ENCODE measurements around the gene GAST. TPM values are rescaled to one million over a fixed set of nuclear protein-coding genes. Genes with fewer than 3 reads are reported as not detected.
"Not testable (repeated sequence)": the region's sequence is repeated elsewhere in the genome, so short reads cannot be mapped to it uniquely, and the experiment has no call there.

GAST gene
- total and polyA plus RNA-seq, 5 experiments from 2014 or later: not detected

DNA sequence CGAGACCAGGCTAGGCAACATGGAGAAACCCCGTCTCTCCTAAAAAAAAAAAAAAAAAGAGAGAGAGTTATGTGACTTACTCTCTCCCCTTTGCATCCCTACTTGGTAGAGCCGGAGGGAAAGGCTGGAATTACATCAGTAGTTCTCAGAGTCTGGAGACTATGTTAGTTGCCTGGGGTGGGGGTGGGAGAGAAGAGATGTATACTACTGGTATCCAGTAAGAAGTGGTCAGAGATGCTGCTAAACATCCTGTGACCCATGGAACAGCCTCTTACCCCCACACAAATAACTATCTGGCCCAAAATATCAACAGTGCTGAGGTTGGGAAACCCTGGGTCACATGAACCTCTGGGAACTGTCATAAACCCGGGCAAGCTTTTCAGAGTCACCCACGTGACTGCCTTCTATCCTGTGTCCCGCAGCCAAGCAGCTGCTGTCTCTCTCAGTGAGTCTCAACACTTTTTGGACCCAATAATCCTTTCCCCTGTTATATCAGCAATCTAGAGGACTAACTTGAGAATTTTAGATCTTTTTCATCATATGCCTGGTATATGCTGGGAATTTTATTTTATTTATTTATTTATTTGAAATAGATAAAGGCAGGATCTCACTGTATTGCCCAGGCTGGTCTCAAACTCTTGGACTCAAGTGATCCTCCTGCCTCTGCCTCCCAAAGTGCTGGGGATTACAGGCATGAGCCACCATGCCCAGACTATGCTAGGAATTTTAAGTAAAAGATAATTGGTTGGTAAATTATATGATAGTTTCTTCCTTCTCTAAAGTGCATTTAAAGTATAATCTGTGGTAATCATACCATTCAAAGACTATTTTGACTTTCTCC, 14.8 kb upstream of the GAST start:
- Mint-ChIP-seq H3K4me3 (no peak overlapping the region), H3K9me3 (no peaks in the 10 kb centered on the region), H3K27me3 (peaks cover 0 to 1% (median 0%) of the 10 kb centered on the region in 5 donors), H3K36me3 (peaks cover 3 to 29% (median 10%) of the 10 kb centered on the region in 3 donors), H3K4me1 (peaks cover 15 to 21% (median 20%) of the 10 kb centered on the region in 4 donors), H3K27ac (peak overlapping the region in 2 of 10 donors; percentile 2 to 52)
- DNase-seq (no peak), ATAC-seq (no peak)
- POLR2A ChIA-PET: interaction anchor here (0.6 kb wide), 1 partner anchor 13 kb away, joined by 3 read pairs; no protein-coding TSS in a partner anchor

DNA sequence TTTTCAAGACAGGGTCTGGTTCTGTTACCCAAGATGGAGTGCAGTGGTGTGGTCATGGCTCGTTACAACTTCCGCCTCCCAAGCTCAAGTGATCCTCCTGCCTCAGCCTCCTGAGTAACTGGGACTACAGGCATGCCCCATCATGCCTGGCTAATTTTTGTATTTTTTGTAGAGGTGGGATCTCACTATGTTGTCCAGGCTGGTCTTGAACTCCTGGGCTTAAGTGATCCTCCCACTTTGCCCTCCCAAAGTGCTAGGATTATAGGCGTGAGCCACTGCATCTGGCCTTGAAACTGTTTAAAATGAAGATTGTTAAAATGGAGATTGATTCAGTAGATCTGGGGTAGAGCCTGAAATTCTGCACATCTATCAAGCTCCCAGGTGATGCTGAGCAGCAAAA, 11.3 kb upstream of the GAST start:
- not testable (repeated sequence) for DNase-seq, H3K36me3 Mint-ChIP-seq, ATAC-seq, H3K4me3 Mint-ChIP-seq, H3K27ac Mint-ChIP-seq, H3K27me3 Mint-ChIP-seq, H3K9me3 Mint-ChIP-seq
- POLR2A ChIA-PET: interaction anchor here (0.7 kb wide), 2 partner anchors 134 to 570 kb away, joined by 3 to 8 read pairs; no protein-coding TSS in a partner anchor
- peaks cover 6 to 13% (median 9%) of the 10 kb centered on the region in 4 donors for H3K4me1 Mint-ChIP-seq

DNA sequence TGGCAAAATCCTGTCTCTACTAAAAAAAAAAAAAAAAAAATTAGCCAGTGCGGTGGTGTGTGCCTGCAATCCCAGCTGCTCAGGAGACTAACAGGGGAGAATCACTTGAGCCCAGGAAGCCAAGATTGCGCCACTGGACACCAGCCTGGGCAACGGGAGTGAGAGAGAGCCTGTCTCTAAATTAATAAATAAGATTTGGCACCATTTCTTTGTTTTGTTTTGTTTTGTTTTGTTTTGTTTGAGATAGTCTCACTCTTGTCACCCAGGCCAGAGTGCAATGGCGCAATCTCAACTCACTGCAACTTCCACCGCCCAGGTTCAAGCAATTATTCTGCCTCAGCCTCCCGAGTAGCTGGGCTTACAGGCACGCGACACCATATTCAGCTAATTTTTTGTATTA, 9.4 kb upstream of the GAST start:
- no peak for ATAC-seq
- POLR2A ChIA-PET: interaction anchor here (0.7 to 1.3 kb wide), 2 partner anchors 12 to 14 kb away, joined by 4 to 6 read pairs; no protein-coding TSS in a partner anchor
- Mint-ChIP-seq H3K4me3 (no peak overlapping the region), H3K36me3 (no peaks in the 10 kb centered on the region), H3K27ac (no peak overlapping the region), H3K4me1 (peaks cover 0 to 2% (median 0%) of the 10 kb centered on the region in 4 donors), H3K27me3 (peaks cover 0 to 3% (median 0%) of the 10 kb centered on the region in 5 donors), H3K9me3 (no peaks in the 10 kb centered on the region)
- DNase-seq: no peak

DNA sequence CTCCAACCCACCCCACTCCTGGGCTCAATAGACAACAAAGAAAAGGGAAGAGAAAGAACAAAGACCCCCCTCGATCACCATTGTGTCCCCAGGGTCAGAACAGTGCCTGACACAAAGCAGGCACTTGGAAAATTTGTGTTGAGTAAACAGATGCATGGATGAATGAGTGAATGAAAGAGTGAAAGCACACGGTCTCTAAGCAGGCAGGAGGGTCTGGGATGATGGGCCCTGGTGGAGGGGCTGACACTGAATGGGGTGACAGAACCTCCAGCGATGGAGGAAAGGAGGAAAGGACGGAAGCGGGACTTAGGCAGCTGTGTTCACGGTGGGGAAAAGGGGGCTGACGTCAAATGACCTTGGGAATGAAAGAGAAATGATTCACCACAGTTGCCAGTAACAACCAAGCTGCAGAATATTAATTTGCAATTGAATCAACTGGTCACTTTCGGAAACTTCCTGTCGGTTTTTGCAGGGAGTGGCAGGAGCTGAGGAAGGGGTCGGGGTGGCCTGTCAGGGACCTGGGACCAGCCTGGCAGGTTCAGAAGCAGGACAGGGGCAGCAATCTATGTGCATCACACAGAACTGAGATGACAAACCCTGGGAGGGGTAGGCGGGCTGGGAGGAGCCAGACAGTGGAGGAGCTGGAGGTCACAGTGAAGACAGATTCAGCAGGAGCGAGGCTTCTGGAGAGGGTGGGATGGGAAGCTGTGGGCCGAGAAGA, 6.7 kb upstream of the GAST start:
- no peak for ATAC-seq
- DNase-seq: no peak
- H3K27me3 Mint-ChIP-seq: peaks cover under 1 to 4% (median 3%) of the 10 kb centered on the region in 5 donors
- H3K4me3 Mint-ChIP-seq: no peak overlapping the region
- no peaks in the 10 kb centered on the region for H3K9me3 Mint-ChIP-seq
- POLR2A ChIA-PET: interaction anchor here (0.6 to 0.7 kb wide), 2 partner anchors 14 to 15 kb away, joined by 3 to 7 read pairs; no protein-coding TSS in a partner anchor
- H3K4me1 Mint-ChIP-seq: peaks cover 0 to 2% (median 0%) of the 10 kb centered on the region in 4 donors
- H3K27ac Mint-ChIP-seq: no peak overlapping the region
- H3K36me3 Mint-ChIP-seq: no peaks in the 10 kb centered on the region

DNA sequence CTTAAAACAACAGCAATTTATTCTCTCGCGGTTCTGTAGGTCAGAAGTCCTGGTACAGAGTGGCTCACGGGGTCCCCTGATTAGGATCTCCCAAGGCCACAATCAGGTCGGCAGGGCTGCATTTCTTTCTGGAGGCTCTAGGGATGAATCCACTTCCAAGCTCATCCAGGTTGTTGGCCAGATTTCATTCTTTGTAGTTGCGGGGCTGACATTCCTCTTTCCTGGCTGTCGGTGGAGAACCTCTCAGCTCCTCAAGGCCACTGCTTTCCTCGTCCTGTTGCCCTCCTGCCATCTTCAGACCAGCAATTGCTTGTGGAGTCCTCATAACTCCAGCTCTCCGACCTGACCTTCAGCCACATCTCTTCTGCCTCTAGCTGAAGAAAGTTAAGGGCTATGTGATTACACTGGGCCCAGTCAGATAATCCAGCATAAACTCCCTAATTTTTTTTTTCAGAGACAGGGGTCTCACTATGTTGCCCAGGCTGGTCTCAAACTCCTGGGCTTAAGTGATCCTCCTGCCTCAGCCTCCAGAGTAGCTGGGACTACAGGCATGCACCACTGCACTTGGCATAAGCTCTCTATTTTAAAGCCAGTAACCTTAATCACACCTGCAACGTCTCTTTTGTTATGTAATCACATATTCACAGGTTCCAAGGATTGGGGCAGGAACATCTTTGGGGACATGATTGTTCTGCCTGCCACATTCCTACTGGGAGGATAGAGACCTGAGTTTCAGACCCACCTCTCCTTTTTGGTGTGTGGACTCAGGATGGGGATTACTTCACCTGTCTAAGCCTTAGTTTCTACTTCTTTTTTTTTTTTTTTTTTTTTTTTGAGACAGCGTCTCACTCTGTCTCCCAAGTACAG, 4.1 kb upstream of the GAST start:
- POLR2A ChIA-PET: interaction anchor here (1.0 kb wide), 2 partner anchors 17 to 19 kb away, joined by 4 to 5 read pairs; partner anchors contain the start of gene EIF1
- Mint-ChIP-seq H3K9me3 (no peaks in the 10 kb centered on the region), H3K27me3 (peaks cover 9 to 15% (median 11%) of the 10 kb centered on the region in 5 donors)

DNA sequence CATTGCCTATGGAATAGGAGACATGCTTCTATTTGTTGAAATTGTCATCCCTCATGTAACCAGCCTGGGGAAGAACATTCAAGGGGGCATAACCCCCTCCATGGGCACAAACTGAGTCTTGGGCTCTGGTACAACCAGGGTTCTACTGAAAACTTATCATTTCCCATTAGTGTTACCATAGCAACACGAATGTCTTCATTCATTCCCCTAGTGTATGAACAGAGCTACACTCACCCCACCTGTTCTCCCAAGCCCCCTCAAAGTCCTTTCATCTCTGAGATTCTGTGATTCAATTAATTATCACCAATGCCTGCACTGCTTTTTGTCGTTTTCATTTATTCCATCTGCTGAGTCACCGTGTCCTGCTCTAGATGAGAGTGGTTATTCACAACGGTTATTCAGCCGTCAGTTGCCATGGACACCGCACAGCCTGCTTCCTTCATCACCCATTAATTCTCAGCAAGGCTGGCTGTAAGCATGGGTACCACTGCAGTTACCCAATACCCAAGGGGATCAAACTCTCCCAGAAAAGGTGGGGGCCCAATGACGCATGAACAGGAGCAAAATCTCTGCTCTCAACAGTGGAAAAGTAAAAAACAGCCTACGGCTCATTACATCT, 1.6 kb upstream of the GAST start:
- Mint-ChIP-seq H3K27me3 (peaks cover 6 to 18% (median 11%) of the 10 kb centered on the region in 5 donors), H3K9me3 (no peaks in the 10 kb centered on the region), H3K27ac (no peak overlapping the region), H3K4me1 (peaks cover 0 to 2% (median 0%) of the 10 kb centered on the region in 4 donors), H3K36me3 (no peaks in the 10 kb centered on the region), H3K4me3 (no peak overlapping the region)
- POLR2A ChIA-PET: interaction anchor here (0.6 to 0.7 kb wide), 2 partner anchors 113 to 1593 kb away, joined by 3 to 4 read pairs; no protein-coding TSS in a partner anchor
- no peak for ATAC-seq
- DNase-seq: peak in 1 of 10 donors; percentile 1

More for the DNA sequence above, 4.1 kb upstream of the GAST start:
- Mint-ChIP-seq H3K4me1 (peaks cover 0 to 2% (median 0%) of the 10 kb centered on the region in 4 donors), H3K36me3 (no peaks in the 10 kb centered on the region), H3K4me3 (no peak overlapping the region), H3K27ac (no peak overlapping the region)
- DNase-seq (peak in 1 of 10 donors; percentile 9), ATAC-seq (no peak)

DNA sequence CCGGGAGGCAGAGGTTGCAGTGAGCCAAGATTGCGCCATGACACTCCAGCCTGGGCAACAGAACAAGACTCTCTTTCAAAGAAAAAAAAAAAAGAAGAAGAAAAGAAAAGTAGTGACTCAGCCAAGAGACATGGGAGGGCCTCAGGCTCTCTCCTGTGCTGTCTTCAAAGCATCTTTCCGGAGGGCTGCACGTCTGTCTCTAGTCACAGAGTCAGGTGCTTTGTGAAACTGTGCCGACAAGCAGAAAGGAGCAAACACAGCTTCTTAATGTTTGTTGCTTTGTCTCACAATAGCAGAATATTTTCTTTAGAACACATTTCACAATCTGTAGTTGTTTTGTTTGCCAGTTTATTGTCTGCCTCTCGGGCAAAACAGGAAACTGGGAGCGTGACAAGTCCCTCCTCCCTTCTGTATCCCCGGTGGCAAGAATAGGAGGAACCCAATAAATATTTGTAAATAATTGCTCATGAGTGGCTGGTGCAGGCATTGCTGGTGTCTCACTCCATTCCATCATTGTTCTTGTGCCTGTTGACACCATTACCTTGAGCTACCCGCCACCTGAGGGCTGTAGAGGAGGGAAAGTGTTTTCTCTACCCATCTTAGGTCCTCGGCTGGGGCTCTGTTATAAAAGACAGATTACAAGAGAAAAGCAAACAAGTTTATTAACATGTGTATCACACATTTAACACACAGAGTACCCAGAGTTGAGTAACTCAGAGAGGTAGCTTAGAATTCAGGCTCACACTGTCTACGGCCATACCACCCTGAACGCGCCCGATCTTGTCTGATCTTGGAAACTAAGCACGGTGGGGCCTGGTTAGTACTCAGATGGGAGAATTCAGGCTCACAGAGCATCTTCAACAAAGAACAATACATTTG, 5.5 kb downstream of the GAST start:
- Mint-ChIP-seq H3K9me3 (no peaks in the 10 kb centered on the region), H3K27ac (peak overlapping the region in 8 of 10 donors; percentile 21 to 75 (median 48)), H3K27me3 (peaks cover 5 to 12% (median 7%) of the 10 kb centered on the region in 5 donors), H3K36me3 (no peaks in the 10 kb centered on the region), H3K4me1 (peaks cover 0 to 14% (median 7%) of the 10 kb centered on the region in 4 donors), H3K4me3 (peak overlapping the region in 2 of 10 donors; percentile 7 to 38)
- peak in 4 of 10 donors; percentile 13 to 63 (median 26) for DNase-seq
- peak; percentile 87 to 97 for ATAC-seq
- POLR2A ChIA-PET: interaction anchor here (1.0 to 1.2 kb wide), 2 partner anchors 28 to 29 kb away, joined by 3 to 4 read pairs; partner anchors contain the start of gene EIF1

DNA sequence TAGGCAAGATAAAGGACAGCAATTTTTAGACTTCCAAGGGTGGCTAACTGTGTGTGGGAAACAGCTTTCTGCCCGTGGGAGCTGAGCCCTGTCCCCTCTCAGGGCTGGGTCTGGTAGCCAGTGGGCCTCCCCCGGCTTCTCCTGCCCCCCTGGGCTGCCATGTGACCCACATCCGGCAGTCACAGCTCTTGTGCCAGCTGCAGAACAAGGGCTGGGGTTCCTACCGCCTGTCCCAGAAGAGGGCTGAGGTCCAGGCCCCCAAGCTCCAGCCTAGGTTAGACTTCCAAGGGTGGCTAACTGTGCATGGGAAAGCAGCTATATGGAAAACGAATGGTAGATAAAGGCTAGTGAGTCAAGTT, 6.1 kb downstream of the GAST start:
- DNase-seq (no peak), ATAC-seq (peak in 1 of 2 donors; percentile 31)
- Mint-ChIP-seq H3K9me3 (no peaks in the 10 kb centered on the region), H3K36me3 (no peaks in the 10 kb centered on the region), H3K27me3 (peaks cover 5 to 13% (median 7%) of the 10 kb centered on the region in 5 donors), H3K27ac (peak overlapping the region in 2 of 10 donors; percentile 28 to 29), H3K4me3 (no peak overlapping the region), H3K4me1 (peaks cover 0 to 14% (median 7%) of the 10 kb centered on the region in 4 donors)
- POLR2A ChIA-PET: interaction anchor here (1.0 to 1.2 kb wide), 2 partner anchors 29 to 30 kb away, joined by 3 to 4 read pairs; partner anchors contain the start of gene EIF1

DNA sequence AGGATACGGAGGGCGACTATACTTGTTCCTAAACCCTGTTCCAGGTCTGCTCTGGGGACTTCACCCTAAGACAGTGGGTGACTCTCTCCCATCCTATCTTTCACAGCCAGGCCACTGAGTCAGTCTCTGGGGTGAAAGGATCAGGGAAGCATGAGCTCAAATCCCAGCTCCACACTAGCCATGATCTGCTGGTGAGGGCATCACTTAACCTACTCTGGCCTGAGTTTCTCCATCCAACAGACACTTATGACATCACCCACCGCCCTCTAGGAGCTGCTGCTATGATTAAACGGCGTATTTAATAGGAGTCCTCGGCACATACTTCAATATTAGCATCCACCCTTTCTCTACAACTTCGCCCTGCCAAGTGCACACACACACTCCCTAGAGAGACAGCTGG, 10.1 kb downstream of the GAST start:
- Mint-ChIP-seq H3K27me3 (peaks cover 4 to 33% (median 21%) of the 10 kb centered on the region in 5 donors), H3K4me1 (peaks cover 0 to 10% (median 7%) of the 10 kb centered on the region in 4 donors), H3K9me3 (no peaks in the 10 kb centered on the region), H3K4me3 (no peak overlapping the region), H3K36me3 (no peaks in the 10 kb centered on the region), H3K27ac (no peak overlapping the region)
- POLR2A ChIA-PET: interaction anchor here (0.6 kb wide), 1 partner anchor 86 kb away, joined by 4 read pairs; no protein-coding TSS in a partner anchor
- no peak for ATAC-seq
- DNase-seq: no peak

DNA sequence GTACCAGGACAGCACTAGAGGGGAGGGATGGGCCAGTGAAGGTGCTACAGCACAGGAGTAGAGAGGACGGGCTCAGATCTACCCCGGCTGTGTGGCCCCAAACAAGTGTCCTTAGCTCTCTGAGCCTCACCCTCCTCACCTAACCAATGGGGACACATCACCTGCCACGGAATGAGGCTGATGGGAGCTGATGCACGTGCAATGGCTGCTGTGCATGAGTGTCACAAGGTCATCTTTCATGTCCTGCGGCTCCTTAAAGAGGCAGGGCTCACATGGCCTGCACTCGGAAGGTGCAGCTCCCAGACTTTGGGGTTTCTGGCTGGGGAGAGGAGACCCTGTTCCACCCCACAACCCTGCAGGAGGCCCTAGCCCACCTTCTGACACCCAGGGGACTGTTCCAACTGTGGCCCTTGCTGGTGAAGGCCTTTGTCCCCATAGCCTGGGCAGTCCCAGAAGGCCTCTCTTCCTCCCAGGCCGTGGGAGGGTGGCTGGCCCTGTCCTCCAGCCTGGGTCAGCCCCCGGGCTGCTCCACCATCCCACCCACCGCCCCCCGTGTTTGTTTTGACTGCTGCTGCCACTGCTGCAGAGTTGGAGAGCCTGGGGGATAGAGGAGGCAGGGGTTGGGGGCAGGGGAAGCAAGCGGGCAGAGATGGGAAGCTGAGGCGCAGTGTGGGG, 11.8 kb downstream of the GAST start:
- Mint-ChIP-seq H3K36me3 (no peaks in the 10 kb centered on the region), H3K4me3 (no peak overlapping the region), H3K9me3 (no peaks in the 10 kb centered on the region), H3K27ac (no peak overlapping the region), H3K27me3 (peaks cover 4 to 42% (median 21%) of the 10 kb centered on the region in 5 donors), H3K4me1 (no peaks in the 10 kb centered on the region)
- ATAC-seq: no peak
- POLR2A ChIA-PET: interaction anchor here (0.6 kb wide), 1 partner anchor 12 kb away, joined by 3 read pairs; no protein-coding TSS in a partner anchor
- DNase-seq: no peak

All from naive thymus-derived CD8-positive, alpha-beta T cell (primary cell).